Measurements from ENCODE around the gene KCNH2.

KCNH2 gene

GRCh38 chr7:150956395-150957132, 21.6 kb downstream of the KCNH2 start:
- TF ChIP-seq CTCF (IDR thresholded peaks at IDR 0.05; ENCODE audit: low read depth, low read length) = no peak
- DNase-seq (ENCODE audit: extremely low read depth, low read depth) = no peak

- no peak for TF ChIP-seq CTCF (IDR thresholded peaks at IDR 0.05; ENCODE audit: low read depth, low read length)
- no peak for DNase-seq (ENCODE audit: extremely low read depth, low read depth)
Measured at GRCh38 chr7:150955519-150956394, 22.4 kb downstream of the KCNH2 start.

GRCh38 chr7:150954986-150955518, 23.1 kb downstream of the KCNH2 start:
- DNase-seq (ENCODE audit: extremely low read depth, low read depth) = no peak
- TF ChIP-seq CTCF (IDR thresholded peaks at IDR 0.05; ENCODE audit: low read depth, low read length) = no peak

GRCh38 chr7:150954201-150954985, 23.7 kb downstream of the KCNH2 start:
- TF ChIP-seq CTCF (IDR thresholded peaks at IDR 0.05; ENCODE audit: low read depth, low read length) = no peak

GRCh38 chr7:150953061-150953997, 24.8 kb downstream of the KCNH2 start:
- no peak for TF ChIP-seq CTCF (IDR thresholded peaks at IDR 0.05; ENCODE audit: low read depth, low read length)
- DNase-seq (ENCODE audit: extremely low read depth, low read depth) = no peak

More at GRCh38 chr7:150954201-150954985, 23.7 kb downstream of the KCNH2 start:
- DNase-seq (ENCODE audit: extremely low read depth, low read depth) = no peak

GRCh38 chr7:150952331-150953050, 25.6 kb downstream of the KCNH2 start:
- DNase-seq (ENCODE audit: extremely low read depth, low read depth) = no peak
- TF ChIP-seq CTCF (IDR thresholded peaks at IDR 0.05; ENCODE audit: low read depth, low read length) = no peak

Data from AG09319 (cell line).